IPS-18a (cell line): ENCODE measurements around the gene CEACAM20.
"Not testable (repeated sequence)": the region's sequence is repeated elsewhere in the genome, so short reads cannot be mapped to it uniquely, and the experiment has no call there.

Experiments
- H3K27ac ChIP-seq: one replicate; pipeline ENCODE4 v1.5.1; 2013; ENCODE audit warnings: low read length
- H3K27me3 ChIP-seq: one replicate; pipeline ENCODE4 v1.6.1; 2013; ENCODE audit warnings: mild to moderate bottlenecking, low read length; ENCODE audit not compliant: control insufficient read depth, insufficient read depth
- H3K36me3 ChIP-seq: one replicate; pipeline ENCODE4 v1.6.1; 2013; ENCODE audit warnings: low read depth, low read length; ENCODE audit not compliant: control insufficient read depth
- H3K4me1 ChIP-seq: one replicate; pipeline ENCODE4 v1.6.1; 2013; ENCODE audit warnings: low read depth, low read length; ENCODE audit not compliant: control insufficient read depth
- H3K4me3 ChIP-seq: one replicate; pipeline ENCODE4 v1.5.1; 2013; ENCODE audit warnings: low read length
- H3K9ac ChIP-seq: one replicate; pipeline ENCODE4 v1.6.1; 2013; ENCODE audit warnings: mild to moderate bottlenecking, low read length, moderate library complexity
- H3K9me3 ChIP-seq: one replicate; pipeline ENCODE4 v1.6.1; 2013; ENCODE audit warnings: low read depth, low read length; ENCODE audit not compliant: control insufficient read depth

Gene CEACAM20

DNA sequence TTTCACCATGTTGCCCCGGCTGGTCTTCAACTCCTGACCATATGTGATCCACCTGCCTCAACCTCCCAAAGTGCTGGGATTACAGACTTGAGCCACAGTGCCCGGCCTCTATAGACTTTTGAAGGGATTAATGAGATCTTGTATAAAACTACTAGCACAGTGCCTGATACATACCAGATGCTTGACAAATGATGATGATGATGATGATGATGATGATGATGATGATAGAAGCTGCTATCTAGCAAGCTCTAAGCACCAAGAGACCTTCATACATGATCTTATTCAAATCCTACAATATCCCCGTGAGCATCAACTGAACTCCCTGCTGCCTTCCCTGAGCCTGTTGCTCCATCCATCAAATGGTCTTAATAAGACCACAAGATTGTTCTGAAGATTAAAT lies 14.4 kb downstream of the CEACAM20 start:
- no peaks in the 10 kb centered on the region for H3K4me1 ChIP-seq
- peaks cover 3% of the 10 kb centered on the region for H3K9me3 ChIP-seq
- H3K9ac ChIP-seq, result no peak overlapping the region
- no peaks in the 10 kb centered on the region for H3K27me3 ChIP-seq
- H3K27ac ChIP-seq, result no peak overlapping the region
- H3K4me3 ChIP-seq, result no peak overlapping the region
- no peaks in the 10 kb centered on the region for H3K36me3 ChIP-seq

DNA sequence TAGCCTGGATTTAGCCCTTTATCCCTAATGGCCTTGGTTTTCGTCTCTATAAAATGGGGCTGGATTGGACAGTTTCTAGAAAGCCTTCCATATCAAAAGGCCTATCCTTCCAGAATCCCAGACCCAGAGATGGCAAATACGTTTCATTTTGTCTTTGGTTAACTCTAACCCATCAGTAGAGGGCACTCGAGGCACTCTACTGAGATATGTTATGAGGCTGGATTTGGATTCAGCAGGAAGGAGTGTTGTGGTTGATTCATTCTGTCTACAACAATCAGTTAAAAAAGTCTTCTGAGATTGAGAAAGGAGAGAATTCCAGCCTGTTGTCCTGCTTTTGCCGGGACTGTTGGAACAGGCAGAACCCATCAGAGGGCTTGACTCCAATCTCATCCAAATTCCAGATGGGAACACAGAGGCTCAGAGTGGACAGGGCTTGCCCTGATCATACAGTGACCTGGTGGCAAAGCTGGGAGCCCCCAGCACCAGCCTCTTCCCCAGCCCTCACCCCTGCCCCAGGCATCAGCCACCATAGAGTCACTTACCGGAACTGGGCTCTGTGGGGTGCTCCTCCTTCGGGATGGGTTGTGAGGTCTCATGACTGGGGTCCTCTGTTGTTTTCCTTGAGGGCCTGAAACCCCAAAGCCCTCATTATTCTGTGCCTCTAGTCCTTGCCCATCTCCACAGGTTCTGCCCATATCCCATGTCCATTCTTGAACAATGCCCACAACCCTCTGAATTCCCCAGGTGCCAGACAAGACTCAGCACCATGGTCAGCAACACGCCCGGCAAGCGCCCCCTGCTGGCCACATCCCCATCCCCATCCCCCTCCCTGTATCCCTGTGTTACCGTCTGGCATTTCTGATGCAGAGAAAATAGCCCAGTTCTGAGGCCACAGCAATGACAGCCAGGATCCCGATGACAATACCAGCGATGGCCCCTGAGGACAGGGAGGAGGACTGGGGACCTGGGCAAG lies 16.9 kb downstream of the CEACAM20 start:
- no peak overlapping the region for H3K4me3 ChIP-seq
- H3K9ac ChIP-seq, result no peak overlapping the region
- H3K36me3 ChIP-seq, result no peaks in the 10 kb centered on the region
- no peak overlapping the region for H3K27ac ChIP-seq
- H3K27me3 ChIP-seq, result no peaks in the 10 kb centered on the region
- peaks cover 6% of the 10 kb centered on the region for H3K9me3 ChIP-seq
- H3K4me1 ChIP-seq, result no peaks in the 10 kb centered on the region

DNA sequence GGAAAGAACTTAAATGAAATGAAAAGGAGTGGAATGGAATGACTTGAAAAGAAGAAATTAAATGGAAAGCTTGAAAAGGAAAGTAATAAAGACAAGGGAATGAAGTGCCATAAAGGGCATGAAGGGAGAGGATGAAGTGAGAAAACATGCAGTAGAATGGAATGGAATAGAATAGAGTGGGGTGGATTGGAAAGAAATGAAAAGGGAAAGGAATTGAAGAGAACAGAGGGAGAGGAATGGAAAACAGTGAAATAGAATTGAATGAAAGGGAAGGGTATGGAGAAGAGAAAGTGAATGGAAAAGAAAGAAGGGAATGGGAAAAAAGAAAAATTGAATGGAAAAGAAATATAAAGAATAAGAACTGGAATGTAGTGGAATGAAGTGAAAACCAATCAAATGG lies 20.0 kb downstream of the CEACAM20 start:
- H3K4me3 ChIP-seq, result no peak overlapping the region
- H3K4me1 ChIP-seq, result no peaks in the 10 kb centered on the region
- peaks cover 6% of the 10 kb centered on the region for H3K9me3 ChIP-seq
- no peaks in the 10 kb centered on the region for H3K27me3 ChIP-seq
- H3K27ac ChIP-seq, result no peak overlapping the region
- no peaks in the 10 kb centered on the region for H3K36me3 ChIP-seq
- no peak overlapping the region for H3K9ac ChIP-seq

DNA sequence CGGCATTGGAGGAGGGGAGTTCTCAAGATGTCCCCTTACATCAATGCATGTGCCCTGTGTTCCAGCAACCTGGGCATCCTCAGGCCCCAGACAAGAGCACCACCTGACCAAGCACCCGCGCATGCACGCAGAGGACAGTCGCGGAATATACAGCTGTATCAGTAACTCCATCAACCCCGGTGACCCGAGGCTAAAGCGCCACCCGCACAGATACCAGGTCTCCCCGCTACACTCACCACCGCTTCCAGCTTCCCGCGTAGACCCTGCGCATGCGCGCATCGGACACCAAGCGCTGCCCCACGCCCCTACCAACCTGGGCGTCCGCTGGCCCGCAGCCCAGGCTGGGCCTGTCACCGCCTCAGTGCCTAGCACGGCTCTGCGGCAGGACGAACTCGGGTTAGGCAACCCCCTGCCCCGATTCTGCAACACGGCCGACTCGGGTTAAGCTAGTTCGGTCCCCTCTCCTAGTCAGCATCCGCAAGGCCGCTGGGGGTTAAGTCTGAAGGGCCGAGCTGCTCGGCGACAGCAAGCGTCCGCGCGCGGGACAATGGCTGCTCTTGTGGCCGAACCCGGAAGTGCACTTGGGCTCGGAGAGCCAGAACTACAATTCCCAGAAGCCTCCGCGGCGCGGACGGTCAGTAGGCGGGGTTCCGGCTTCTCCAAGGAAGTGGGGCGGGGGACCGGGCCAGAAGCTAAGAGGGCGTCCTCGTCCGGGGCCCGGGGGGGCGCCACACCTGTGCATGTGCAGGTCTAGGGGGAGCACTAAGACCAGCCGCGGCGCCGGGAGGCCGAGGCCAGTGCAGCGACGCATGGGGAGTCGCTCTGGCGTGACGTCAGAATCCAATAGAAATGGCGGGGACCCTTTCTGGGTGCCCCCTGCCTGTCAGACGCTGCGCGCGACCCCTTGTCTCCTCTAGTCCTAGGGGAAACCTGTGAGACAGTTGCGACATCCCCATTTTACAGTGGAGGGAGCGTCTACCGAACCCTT lies 29.2 kb downstream of the CEACAM20 start, which contains the start of gene ZNF180:
ZNF180 (minus strand) TSS at position 561 of the 988 bp plus-strand sequence. CDS start 3,188 bp downstream, outside the sequence.
- Histone ChIP-seq H3K9ac (peak within 1 kb of the TSS; percentile 61), H3K4me3 (peak within 1 kb of the TSS; percentile 98), H3K36me3 (peaks cover 17% of the 10 kb centered on the region), H3K27ac (no peak within 1 kb of the TSS), H3K4me1 (no peaks in the 10 kb centered on the region), H3K9me3 (peaks cover 28% of the 10 kb centered on the region), H3K27me3 (no peaks in the 10 kb centered on the region)

DNA sequence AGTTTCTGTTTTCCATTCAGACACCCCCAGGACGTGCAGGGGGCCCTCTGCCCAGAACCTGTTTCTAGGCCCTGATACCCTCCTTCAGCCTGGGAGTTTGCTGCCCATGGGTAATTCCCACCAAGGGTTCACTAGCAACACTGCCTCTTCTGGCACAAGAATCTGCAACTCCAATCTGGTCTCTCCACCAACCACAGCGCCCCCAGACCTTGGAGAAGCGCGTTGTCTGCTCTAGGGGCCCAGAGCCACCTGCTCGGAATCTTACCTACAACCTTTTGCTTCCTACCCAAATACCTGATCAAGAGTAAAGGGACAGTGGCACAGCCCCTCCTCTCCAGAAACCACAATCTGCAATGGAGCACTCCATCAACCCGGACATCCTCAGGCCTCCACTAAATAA lies 29.9 kb downstream of the CEACAM20 start:
- H3K4me1 ChIP-seq, result no peaks in the 10 kb centered on the region
- H3K4me3 ChIP-seq, result peak overlapping the region; percentile 98
- no peaks in the 10 kb centered on the region for H3K27me3 ChIP-seq
- H3K9me3 ChIP-seq, result peaks cover 34% of the 10 kb centered on the region
- H3K27ac ChIP-seq, result no peak overlapping the region
- peaks cover 17% of the 10 kb centered on the region for H3K36me3 ChIP-seq
- peak overlapping the region; percentile 61 for H3K9ac ChIP-seq

DNA sequence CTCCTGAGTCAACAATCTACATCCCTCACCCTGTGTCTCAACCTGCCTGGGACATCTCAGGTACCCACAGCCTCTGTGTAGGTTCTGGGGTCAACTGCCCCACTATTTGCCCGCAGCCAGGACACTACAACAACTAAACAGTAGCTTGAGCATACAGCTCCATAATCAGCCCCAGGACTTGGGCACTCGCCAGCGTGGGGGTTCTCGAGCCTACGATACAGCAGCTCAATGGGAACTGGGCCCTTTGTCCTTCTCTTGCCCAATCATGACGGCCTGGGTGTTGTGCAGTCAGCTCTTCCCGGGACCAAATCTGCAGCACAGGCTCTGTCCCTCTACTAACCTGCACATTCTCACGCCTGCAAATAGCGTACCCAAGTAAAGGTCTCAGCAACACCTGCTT lies 30.5 kb downstream of the CEACAM20 start:
- peaks cover 37% of the 10 kb centered on the region for H3K9me3 ChIP-seq
- H3K27me3 ChIP-seq, result no peaks in the 10 kb centered on the region
- no peaks in the 10 kb centered on the region for H3K4me1 ChIP-seq
- peaks cover 17% of the 10 kb centered on the region for H3K36me3 ChIP-seq
- H3K27ac ChIP-seq, result no peak overlapping the region
- H3K4me3 ChIP-seq, result peak overlapping the region; percentile 98
- H3K9ac ChIP-seq, result no peak overlapping the region

DNA sequence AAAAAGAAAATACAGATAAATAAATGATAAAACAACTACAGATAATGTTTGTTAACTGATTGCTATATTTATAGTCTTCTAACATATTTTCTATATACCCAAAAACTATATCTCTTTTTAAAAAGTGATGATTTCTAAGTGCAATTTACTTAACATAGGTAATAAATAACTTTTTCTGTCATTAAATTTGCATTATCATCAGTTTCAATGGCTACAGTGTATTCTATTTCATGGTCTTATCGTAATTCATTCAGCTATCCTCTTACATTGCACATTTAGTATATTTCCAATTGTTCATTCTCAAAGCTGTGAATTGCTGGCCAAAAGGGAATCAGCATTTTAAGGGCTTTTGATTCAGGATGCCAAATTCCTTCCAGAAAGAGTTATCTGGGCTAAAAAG lies 32.8 kb downstream of the CEACAM20 start:
- peaks cover 28% of the 10 kb centered on the region for H3K36me3 ChIP-seq
- no peaks in the 10 kb centered on the region for H3K4me1 ChIP-seq
- H3K27me3 ChIP-seq, result no peaks in the 10 kb centered on the region
- no peak overlapping the region for H3K9ac ChIP-seq
- peaks cover 48% of the 10 kb centered on the region for H3K9me3 ChIP-seq
- H3K4me3 ChIP-seq, result no peak overlapping the region
- no peak overlapping the region for H3K27ac ChIP-seq

DNA sequence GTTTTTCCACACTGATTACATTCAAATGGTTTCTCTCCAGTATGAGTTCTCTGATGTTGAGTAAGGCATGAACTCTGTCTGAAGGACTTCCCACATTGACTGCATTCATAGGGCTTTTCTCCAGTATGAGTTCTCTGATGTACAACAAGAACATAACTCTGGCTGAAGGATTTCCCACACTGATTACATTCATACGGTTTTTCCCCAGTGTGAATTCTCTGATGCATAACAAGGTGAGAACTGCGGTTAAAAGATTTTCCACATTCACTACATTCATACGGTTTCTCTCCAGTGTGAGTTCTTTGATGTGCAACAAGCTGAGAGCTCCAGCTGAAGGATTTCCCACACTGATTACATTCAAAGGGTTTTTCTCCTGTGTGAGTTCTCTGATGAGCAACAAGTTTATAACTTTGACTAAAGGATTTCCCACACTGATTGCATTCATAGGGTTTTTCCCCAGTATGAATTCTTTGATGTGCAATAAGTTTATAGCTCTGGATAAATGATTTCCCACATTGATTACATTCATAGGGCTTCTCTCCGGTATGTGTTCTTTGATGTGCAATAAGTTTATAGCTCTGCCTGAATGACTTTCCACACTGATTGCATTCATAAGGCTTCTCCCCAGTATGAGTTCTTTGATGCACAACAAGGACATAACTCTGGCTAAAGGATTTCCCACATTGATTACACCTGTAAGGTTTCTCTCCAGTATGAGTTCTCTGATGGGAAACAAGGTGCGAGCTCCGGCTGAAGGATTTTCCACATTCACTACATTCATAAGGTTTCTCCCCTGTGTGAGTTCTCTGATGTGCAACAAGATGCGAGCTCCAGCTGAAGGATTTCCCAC lies 52.7 kb downstream of the CEACAM20 start:
- H3K9me3 ChIP-seq, result peaks cover 89% of the 10 kb centered on the region
- no peaks in the 10 kb centered on the region for H3K27me3 ChIP-seq
- H3K9ac ChIP-seq, result no peak overlapping the region
- H3K4me1 ChIP-seq, result no peaks in the 10 kb centered on the region
- H3K36me3 ChIP-seq, result peaks cover 56% of the 10 kb centered on the region
- H3K4me3 ChIP-seq, result no peak overlapping the region
- no peak overlapping the region for H3K27ac ChIP-seq

DNA sequence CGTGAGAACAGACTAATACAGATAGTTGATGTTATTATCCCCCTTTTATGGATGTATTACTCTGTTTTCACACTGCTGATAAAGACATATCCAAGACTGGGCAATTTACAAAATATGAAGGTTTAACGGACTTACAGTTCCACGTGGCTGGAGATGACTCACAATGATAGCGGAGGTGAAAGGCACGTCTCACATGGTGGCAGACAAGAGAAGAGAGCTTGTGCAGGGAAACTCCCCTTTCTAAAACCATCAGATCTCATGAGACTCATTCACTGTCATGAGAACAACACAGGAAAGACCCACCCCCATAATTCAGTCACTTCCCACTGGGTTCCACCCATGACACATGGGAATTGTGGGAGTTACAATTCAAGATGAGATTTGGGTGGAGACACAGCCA lies 60.7 kb downstream of the CEACAM20 start:
- not testable (repeated sequence) for H3K36me3 ChIP-seq, H3K27ac ChIP-seq, H3K9ac ChIP-seq, H3K4me1 ChIP-seq, H3K27me3 ChIP-seq, H3K4me3 ChIP-seq
- H3K9me3 ChIP-seq, result peaks cover 43% of the 10 kb centered on the region

DNA sequence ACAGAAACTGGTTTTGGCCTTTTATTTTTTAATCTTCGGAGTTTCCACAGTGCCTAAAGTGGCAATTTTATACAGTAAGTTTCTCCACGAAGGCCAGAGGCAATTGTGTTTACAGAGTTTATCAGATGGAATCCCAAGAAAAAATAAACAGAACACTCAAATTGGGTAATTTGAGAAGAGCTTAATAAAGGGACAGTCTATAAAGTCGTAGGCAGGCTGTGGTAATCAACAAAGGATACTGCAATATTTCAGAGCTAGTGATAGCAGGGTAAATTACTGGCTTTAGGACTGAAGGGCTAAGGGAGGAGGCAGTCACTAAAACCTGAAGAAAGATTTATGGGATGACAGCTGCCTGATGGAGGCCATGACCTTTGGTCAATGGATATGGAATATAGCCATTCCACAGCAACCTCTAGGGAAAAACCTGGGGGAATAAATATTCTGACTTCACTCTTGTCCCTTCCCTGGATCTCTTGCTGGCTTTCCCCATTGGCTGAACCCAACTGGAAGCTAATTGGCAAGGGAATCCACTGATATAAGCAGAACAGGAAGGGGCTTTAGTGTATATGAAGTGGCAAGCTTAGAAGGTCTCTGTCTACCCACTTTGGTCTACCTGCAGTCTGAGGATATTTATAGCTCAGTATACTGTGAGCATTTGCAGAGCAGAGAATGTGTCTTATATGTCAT lies 66.7 kb downstream of the CEACAM20 start:
- not testable (repeated sequence) for H3K9ac ChIP-seq, H3K27me3 ChIP-seq, H3K27ac ChIP-seq, H3K36me3 ChIP-seq, H3K4me3 ChIP-seq, H3K4me1 ChIP-seq
- H3K9me3 ChIP-seq, result peaks cover 20% of the 10 kb centered on the region
